ENCODE data around the gene BMP4. TPM values are rescaled to one million over a fixed set of nuclear protein-coding genes. Genes with fewer than 3 reads are reported as not detected.

The BMP4 gene
- total RNA-seq, 1 donor = 7.6 TPM

DNA sequence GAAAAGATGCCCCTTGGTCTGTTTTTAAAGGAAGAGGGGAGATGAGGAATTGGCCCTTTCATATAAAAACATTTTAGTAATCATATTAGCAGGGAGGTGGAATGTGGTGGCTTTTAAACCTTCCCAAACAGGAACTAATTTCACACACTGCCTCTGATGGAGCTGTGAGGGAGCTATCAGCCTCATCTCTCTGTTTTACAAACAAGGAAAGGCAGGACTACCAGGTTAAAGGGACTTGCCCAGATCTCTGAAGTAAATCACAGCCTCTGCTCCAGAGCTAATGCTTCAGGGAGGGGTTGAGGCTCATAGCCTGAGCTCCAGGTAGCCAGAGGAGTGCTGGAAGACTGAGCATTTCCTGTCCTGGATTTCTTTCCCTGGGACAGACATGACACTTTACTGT lies 1.1 kb upstream of the BMP4 start:
- Histone ChIP-seq H3K79me2 (ENCODE audit: insufficient read depth, low read length) (no peaks in the 10 kb centered on the region), H2AFZ (ENCODE audit: low read length) (no peak overlapping the region), H4K20me1 (ENCODE audit: insufficient read depth, low read length) (no peaks in the 10 kb centered on the region), H3K4me2 (ENCODE audit: insufficient read depth, low read length) (no peak overlapping the region), H3K27me3 (ENCODE audit: insufficient read depth, low read length) (peaks cover 87% of the 10 kb centered on the region), H3K27ac (ENCODE audit: low read depth, low read length) (no peak overlapping the region), H3K4me1 (ENCODE audit: insufficient read depth, low read length) (peaks cover 8% of the 10 kb centered on the region), H3K9me3 (ENCODE audit: low read depth, low read length) (no peaks in the 10 kb centered on the region), H3K4me3 (ENCODE audit: insufficient read depth, low read length) (no peak overlapping the region), H3K36me3 (ENCODE audit: insufficient read depth, low read length) (no peaks in the 10 kb centered on the region)
- no peak for DNase-seq (ENCODE audit: insufficient read length, low spot score, missing footprints)
- TF ChIP-seq CTCF (IDR thresholded peaks at IDR 0.05; ENCODE audit: extremely low read depth, low read depth, low read length) = no peak

DNA sequence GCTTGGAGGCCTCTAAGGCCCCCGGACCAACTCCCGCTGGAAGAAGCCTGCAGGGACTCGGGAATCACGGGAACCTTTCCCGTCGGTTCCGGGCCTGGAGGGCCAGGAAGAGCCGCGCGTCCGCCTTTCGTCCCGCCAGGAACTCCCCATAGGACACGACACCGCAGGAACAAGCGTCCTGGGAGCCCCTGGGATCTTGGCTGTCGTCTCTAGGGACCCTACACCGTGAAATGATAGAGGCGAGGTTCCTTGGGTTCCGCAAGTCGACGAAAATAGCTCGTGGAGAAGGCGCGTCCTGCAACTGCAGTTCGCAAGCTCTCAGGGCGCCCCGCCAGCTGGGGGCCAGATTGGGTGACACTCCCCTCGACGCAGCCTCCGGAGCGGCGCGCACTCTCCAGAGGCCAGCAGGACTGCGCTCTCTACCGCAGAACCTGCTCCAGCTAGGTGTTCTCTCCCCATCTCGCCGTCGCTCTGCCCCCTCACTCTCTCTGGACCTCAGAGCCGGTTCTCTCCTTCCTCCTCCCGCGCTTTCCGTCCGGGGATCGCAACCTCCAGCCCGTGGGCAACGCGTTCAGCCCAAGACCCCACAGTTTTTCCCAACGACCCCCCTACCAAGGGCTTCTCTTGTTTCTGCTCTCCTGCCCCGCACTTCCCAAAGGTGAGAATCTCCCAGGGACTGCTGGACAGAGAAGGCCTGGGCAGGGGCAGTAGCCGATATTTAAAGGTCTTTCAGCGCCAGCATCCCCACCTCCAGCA lies 776 bp downstream of the BMP4 start:
- Histone ChIP-seq H3K36me3 (ENCODE audit: insufficient read depth, low read length) (no peaks in the 10 kb centered on the region), H3K4me3 (ENCODE audit: insufficient read depth, low read length) (peak overlapping the region; percentile 56), H3K9me3 (ENCODE audit: low read depth, low read length) (no peaks in the 10 kb centered on the region), H3K27me3 (ENCODE audit: insufficient read depth, low read length) (peaks cover 94% of the 10 kb centered on the region), H3K4me2 (ENCODE audit: insufficient read depth, low read length) (peak overlapping the region; percentile 89), H3K27ac (ENCODE audit: low read depth, low read length) (no peak overlapping the region), H2AFZ (ENCODE audit: low read length) (peak overlapping the region; percentile 70), H3K79me2 (ENCODE audit: insufficient read depth, low read length) (no peaks in the 10 kb centered on the region), H3K4me1 (ENCODE audit: insufficient read depth, low read length) (peaks cover 13% of the 10 kb centered on the region), H4K20me1 (ENCODE audit: insufficient read depth, low read length) (peaks cover 2% of the 10 kb centered on the region)
- no peak for TF ChIP-seq CTCF (IDR thresholded peaks at IDR 0.05; ENCODE audit: extremely low read depth, low read depth, low read length)
- no peak for DNase-seq (ENCODE audit: insufficient read length, low spot score, missing footprints)

- H3K27me3 ChIP-seq (ENCODE audit: insufficient read depth, low read length) = peaks cover 93% of the 10 kb centered on the region
- H3K27ac ChIP-seq (ENCODE audit: low read depth, low read length) = no peak overlapping the region
- no peak for DNase-seq (ENCODE audit: insufficient read length, low spot score, missing footprints)
- no peaks in the 10 kb centered on the region for H3K36me3 ChIP-seq (ENCODE audit: insufficient read depth, low read length)
- TF ChIP-seq CTCF (IDR thresholded peaks at IDR 0.05; ENCODE audit: extremely low read depth, low read depth, low read length) = no peak
- peak overlapping the region; percentile 65 for H3K4me3 ChIP-seq (ENCODE audit: insufficient read depth, low read length)
- peaks cover 13% of the 10 kb centered on the region for H3K4me1 ChIP-seq (ENCODE audit: insufficient read depth, low read length)
- H3K4me2 ChIP-seq (ENCODE audit: insufficient read depth, low read length) = peak overlapping the region; percentile 89
- no peak overlapping the region for H2AFZ ChIP-seq (ENCODE audit: low read length)
- H4K20me1 ChIP-seq (ENCODE audit: insufficient read depth, low read length) = peaks cover 2% of the 10 kb centered on the region
- no peaks in the 10 kb centered on the region for H3K79me2 ChIP-seq (ENCODE audit: insufficient read depth, low read length)
- H3K9me3 ChIP-seq (ENCODE audit: low read depth, low read length) = no peaks in the 10 kb centered on the region
These were observed 1.4 kb downstream of the BMP4 start for GRCh38 chr14:53955229-53955556.

DNA sequence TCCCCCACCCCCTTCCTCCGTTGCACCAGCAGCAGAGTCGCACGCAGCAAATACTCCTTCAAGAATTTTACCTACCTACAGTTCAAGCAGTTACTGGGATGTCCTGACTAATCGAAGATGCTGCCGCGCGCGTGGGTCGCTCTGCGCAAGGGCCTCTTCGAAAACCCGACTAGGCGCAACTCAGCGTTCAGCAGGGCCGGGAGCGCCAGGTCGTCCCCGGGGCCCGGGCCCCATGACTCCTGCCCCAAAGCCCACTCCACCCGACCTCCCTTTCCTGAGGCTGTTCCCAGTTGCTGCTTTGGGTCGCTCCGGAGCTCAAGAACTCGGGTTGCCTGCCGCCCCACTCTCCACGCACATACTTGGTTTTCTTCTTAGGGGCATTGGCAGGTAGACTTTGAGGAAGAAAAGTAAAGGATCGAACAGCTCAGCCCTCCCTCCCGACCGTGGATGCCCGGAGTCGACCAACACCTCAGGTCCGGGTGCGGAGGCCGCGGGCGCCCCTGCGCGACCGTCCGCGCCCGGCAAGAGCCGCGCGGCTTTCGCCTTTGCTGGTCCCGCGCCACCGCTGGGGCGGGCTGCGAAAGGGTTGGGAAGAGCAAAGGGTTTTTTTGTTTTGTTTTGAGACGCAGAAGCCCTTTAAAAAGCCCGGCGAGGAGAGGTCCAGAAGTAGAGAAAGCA lies 1.9 kb downstream of the BMP4 start:
- no peak overlapping the region for H3K27ac ChIP-seq (ENCODE audit: low read depth, low read length)
- no peak for TF ChIP-seq CTCF (IDR thresholded peaks at IDR 0.05; ENCODE audit: extremely low read depth, low read depth, low read length)
- peak overlapping the region; percentile 29 for H2AFZ ChIP-seq (ENCODE audit: low read length)
- H4K20me1 ChIP-seq (ENCODE audit: insufficient read depth, low read length) = peaks cover 2% of the 10 kb centered on the region
- peaks cover 93% of the 10 kb centered on the region for H3K27me3 ChIP-seq (ENCODE audit: insufficient read depth, low read length)
- peak; percentile 91 for DNase-seq (ENCODE audit: insufficient read length, low spot score, missing footprints)
- H3K4me1 ChIP-seq (ENCODE audit: insufficient read depth, low read length) = peaks cover 13% of the 10 kb centered on the region
- H3K9me3 ChIP-seq (ENCODE audit: low read depth, low read length) = no peaks in the 10 kb centered on the region
- H3K4me3 ChIP-seq (ENCODE audit: insufficient read depth, low read length) = peak overlapping the region; percentile 65
- H3K4me2 ChIP-seq (ENCODE audit: insufficient read depth, low read length) = peak overlapping the region; percentile 89
- H3K79me2 ChIP-seq (ENCODE audit: insufficient read depth, low read length) = no peaks in the 10 kb centered on the region
- no peaks in the 10 kb centered on the region for H3K36me3 ChIP-seq (ENCODE audit: insufficient read depth, low read length)
